HUES6 (cell line): ENCODE results near the gene SDK1.

Source experiments
- H3K27ac ChIP-seq: 2 replicates; pipeline ENCODE4 v1.7.0; 2013; ENCODE audit warnings: low read depth, mild to moderate bottlenecking, low read length, inconsistent platforms
- H3K27me3 ChIP-seq: 2 replicates; pipeline ENCODE4 v1.6.1; 2013; ENCODE audit warnings: low read length; ENCODE audit not compliant: control insufficient read depth, insufficient read depth
- H3K36me3 ChIP-seq: 2 replicates; pipeline ENCODE4 v1.6.1; 2013; ENCODE audit warnings: low read length; ENCODE audit not compliant: control insufficient read depth, insufficient read depth
- H3K4me1 ChIP-seq: 2 replicates; pipeline ENCODE4 v1.6.1; 2013; ENCODE audit warnings: low read length; ENCODE audit not compliant: control insufficient read depth, insufficient read depth
- H3K4me3 ChIP-seq: 2 replicates; pipeline ENCODE4 v1.5.1; 2013; ENCODE audit warnings: low read depth, low read length
- H3K9ac ChIP-seq: one replicate; pipeline ENCODE4 v1.6.1; 2013; ENCODE audit warnings: mild to moderate bottlenecking, low read length
- H3K9me3 ChIP-seq: 2 replicates; pipeline ENCODE4 v1.6.1; 2013; ENCODE audit warnings: low read depth, low read length; ENCODE audit not compliant: control insufficient read depth, insufficient read depth

SDK1 gene

GRCh38 chr7:3585826-3586225 lies 284.8 kb downstream of the SDK1 start:
- no peaks in the 10 kb centered on the region for H3K27me3 ChIP-seq
- no peaks in the 10 kb centered on the region for H3K9me3 ChIP-seq
- H3K4me1 ChIP-seq = peaks cover 11% of the 10 kb centered on the region
- no peaks in the 10 kb centered on the region for H3K36me3 ChIP-seq
- no peak overlapping the region for H3K27ac ChIP-seq
- H3K9ac ChIP-seq = no peak overlapping the region
- no peak overlapping the region; the same call in 1 of the 2 replicates for H3K4me3 ChIP-seq

DNA sequence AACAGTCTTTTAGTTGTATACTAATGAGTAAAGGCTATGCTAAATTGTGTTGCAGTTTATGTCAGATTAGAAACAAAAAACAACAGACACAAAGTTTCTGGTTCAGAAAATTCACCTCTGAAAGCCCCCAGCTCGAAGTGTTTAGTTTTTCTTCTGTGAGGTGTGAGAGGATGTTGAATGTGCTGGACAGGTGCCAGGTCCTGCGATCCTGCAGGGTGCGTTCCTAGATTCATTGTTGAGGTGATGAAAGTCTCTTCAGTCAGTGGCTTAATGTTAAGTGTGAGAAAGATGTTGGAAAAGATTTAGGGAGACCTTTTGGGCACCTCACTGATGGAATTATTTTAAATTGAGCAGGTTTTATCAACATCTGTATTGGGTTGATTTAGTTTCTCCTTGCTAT lies 287.3 kb downstream of the SDK1 start:
- no peaks in the 10 kb centered on the region for H3K9me3 ChIP-seq
- no peaks in the 10 kb centered on the region for H3K36me3 ChIP-seq
- no peak overlapping the region for H3K4me3 ChIP-seq
- peaks cover 33% of the 10 kb centered on the region for H3K4me1 ChIP-seq
- no peaks in the 10 kb centered on the region for H3K27me3 ChIP-seq
- H3K9ac ChIP-seq = no peak overlapping the region
- H3K27ac ChIP-seq = no peak overlapping the region

DNA sequence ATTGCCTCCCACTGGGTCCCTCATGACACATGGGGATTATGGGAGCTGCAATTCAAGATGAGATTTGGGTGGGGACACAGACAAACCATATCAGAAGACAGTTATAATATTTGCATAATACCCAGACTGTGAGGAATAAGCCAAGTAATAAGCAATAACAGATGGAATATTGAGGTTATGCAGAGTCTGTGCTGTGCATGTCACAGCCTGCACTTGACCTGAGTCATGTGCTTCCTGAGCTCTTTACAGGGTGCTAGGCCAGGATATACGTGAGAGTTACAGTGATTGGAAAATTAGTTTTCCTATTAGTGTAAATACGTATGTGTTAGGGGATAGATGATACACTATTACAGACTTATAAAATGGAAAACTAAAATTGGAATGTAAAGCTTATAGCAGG lies 288.7 kb downstream of the SDK1 start:
- H3K4me3 ChIP-seq = no peak overlapping the region
- no peak overlapping the region for H3K27ac ChIP-seq
- H3K9ac ChIP-seq = no peak overlapping the region
- no peaks in the 10 kb centered on the region for H3K27me3 ChIP-seq
- no peaks in the 10 kb centered on the region for H3K36me3 ChIP-seq
- H3K9me3 ChIP-seq = no peaks in the 10 kb centered on the region
- H3K4me1 ChIP-seq = peaks cover 33% of the 10 kb centered on the region

- H3K36me3 ChIP-seq = no peaks in the 10 kb centered on the region
- H3K9ac ChIP-seq = no peak overlapping the region
- H3K4me1 ChIP-seq = peaks cover 22% of the 10 kb centered on the region
- no peaks in the 10 kb centered on the region for H3K9me3 ChIP-seq
- H3K27ac ChIP-seq = no peak overlapping the region
- H3K4me3 ChIP-seq = no peak overlapping the region
- H3K27me3 ChIP-seq = no peaks in the 10 kb centered on the region
Measured at GRCh38 chr7:3591219-3591618, 290.2 kb downstream of the SDK1 start.

DNA sequence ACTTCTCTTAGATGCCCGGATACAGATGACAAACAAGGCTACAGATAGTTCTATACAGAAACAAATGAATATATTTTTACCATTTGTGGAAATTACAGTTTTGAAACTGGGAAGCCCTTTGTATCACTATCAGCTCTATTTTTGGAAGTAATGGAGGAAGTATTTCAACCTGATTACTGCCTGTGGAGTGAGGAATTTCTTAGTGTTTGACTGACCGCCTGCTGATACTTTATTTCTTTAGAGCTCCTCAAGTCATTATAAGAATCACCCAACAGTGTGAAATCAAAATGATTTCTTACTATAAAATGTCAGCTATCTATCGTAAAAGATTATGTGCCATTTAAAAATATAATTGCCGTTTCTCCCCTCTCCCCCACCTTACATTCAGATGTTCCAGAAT lies 290.9 kb downstream of the SDK1 start:
- Histone ChIP-seq H3K9ac (no peak overlapping the region), H3K27me3 (no peaks in the 10 kb centered on the region), H3K4me3 (no peak overlapping the region), H3K27ac (no peak overlapping the region), H3K36me3 (no peaks in the 10 kb centered on the region), H3K4me1 (peaks cover 22% of the 10 kb centered on the region), H3K9me3 (no peaks in the 10 kb centered on the region)

DNA sequence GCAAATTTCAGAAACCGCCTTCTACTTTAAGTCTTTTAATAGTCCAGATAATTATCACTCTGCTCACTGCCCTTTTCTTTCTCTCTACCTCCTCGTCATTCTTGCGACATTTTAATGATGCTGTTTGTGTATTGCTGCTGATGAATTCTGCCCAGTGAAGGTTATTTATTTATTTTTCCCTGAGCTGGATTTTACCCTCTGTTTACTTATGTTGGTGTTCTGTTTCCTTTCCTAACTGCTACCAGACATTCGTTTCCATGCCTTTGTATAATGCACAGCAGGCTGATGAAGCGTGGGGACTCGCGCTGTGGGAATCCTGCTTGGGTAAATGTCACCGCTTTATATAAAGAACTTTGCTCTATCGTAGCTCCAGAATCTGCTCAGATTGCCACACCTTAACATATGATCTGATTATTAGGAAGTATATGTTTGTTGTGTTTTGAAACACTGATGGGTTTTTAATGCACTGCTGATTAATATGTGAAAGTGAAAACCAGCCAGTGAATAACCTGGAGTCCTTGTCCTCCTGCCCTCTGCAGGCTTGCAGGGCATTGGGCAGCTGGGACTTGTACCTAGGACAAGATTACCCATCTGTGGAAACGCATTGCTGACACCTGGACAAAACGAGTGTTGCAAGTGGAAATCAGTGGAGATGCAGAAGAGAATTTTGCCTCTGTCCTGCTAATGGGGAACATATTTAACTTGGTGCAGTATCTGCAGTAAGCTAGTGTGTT lies 291.5 kb downstream of the SDK1 start:
- Histone ChIP-seq H3K4me1 (peaks cover 22% of the 10 kb centered on the region), H3K27ac (no peak overlapping the region), H3K4me3 (no peak overlapping the region), H3K9me3 (no peaks in the 10 kb centered on the region), H3K36me3 (no peaks in the 10 kb centered on the region), H3K9ac (no peak overlapping the region), H3K27me3 (no peaks in the 10 kb centered on the region)

DNA sequence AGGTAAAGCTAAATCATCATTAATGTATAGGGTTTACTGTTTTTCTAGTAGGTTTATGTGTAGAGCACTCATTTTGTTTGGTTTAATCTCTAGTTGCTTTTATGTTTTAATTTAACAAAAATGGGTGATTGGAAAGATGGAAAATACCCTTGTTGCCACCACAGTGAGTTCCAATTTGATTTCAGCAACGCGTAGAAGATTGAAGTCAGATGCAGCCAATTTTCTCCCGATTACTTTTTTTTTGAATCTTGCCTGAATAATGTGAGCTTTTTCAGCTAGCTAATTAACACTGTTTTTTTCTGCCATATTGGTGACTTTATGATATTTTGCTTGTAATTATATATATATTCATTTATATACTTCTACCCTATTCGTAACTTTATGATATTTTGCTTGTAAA lies 293.8 kb downstream of the SDK1 start:
- Histone ChIP-seq H3K9me3 (no peaks in the 10 kb centered on the region), H3K4me1 (peaks cover 22% of the 10 kb centered on the region), H3K27ac (no peak overlapping the region), H3K27me3 (no peaks in the 10 kb centered on the region), H3K9ac (no peak overlapping the region), H3K36me3 (no peaks in the 10 kb centered on the region), H3K4me3 (no peak overlapping the region)

- H3K4me1 ChIP-seq = no peaks in the 10 kb centered on the region
Measured at GRCh38 chr7:3598854-3599253, 297.8 kb downstream of the SDK1 start.

GRCh38 chr7:3605222-3605621 lies 304.2 kb downstream of the SDK1 start:
- no peaks in the 10 kb centered on the region for H3K36me3 ChIP-seq
- no peaks in the 10 kb centered on the region for H3K27me3 ChIP-seq

More at GRCh38 chr7:3598854-3599253, 297.8 kb downstream of the SDK1 start:
- no peak overlapping the region for H3K27ac ChIP-seq
- no peaks in the 10 kb centered on the region for H3K27me3 ChIP-seq
- H3K4me3 ChIP-seq = no peak overlapping the region
- no peaks in the 10 kb centered on the region for H3K9me3 ChIP-seq
- H3K9ac ChIP-seq = no peak overlapping the region
- H3K36me3 ChIP-seq = no peaks in the 10 kb centered on the region

DNA sequence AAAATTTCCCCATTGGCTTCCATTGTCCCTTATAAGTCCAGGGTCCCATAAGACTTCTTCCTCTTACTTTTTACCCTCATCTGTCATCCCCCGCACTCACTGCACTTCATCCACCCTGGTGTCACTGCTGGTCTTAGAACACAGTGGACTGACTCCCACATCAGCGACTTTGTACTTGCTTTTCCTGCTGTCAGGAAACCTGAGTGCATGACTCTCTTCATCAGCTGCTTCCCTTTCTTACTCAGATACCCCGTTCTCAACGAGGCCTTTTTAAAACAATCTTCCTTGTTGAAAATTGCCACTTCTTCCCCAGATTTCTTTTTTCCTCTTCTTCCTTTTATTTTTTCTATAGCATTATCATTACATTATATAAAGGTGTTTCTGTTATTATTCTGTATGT lies 305.4 kb downstream of the SDK1 start:
- no peaks in the 10 kb centered on the region for H3K36me3 ChIP-seq
- H3K27me3 ChIP-seq = no peaks in the 10 kb centered on the region
- H3K9me3 ChIP-seq = no peaks in the 10 kb centered on the region
- no peak overlapping the region for H3K9ac ChIP-seq
- no peak overlapping the region for H3K4me3 ChIP-seq
- H3K27ac ChIP-seq = no peak overlapping the region
- H3K4me1 ChIP-seq = no peaks in the 10 kb centered on the region

More at GRCh38 chr7:3605222-3605621, 304.2 kb downstream of the SDK1 start:
- Histone ChIP-seq H3K4me3 (no peak overlapping the region), H3K4me1 (no peaks in the 10 kb centered on the region), H3K9me3 (no peaks in the 10 kb centered on the region), H3K9ac (no peak overlapping the region), H3K27ac (no peak overlapping the region)

- no peak overlapping the region for H3K9ac ChIP-seq
- no peak overlapping the region for H3K4me3 ChIP-seq
- H3K27me3 ChIP-seq = no peaks in the 10 kb centered on the region
- no peak overlapping the region for H3K27ac ChIP-seq
- H3K36me3 ChIP-seq = no peaks in the 10 kb centered on the region
- no peaks in the 10 kb centered on the region for H3K4me1 ChIP-seq
- H3K9me3 ChIP-seq = no peaks in the 10 kb centered on the region
Measured at GRCh38 chr7:3607847-3608246, 306.8 kb downstream of the SDK1 start.
